Activated CD4-positive, alpha-beta T cell treated with anti-CD3 and anti-CD28 coated beads for 24 hours (primary cell): Measurements from ENCODE around the gene RUVBL1.

Source experiments
- DNase-seq, 2 donors: peaks; one replicate each; pipeline ENCODE4 v3.0.0-alpha.2; 2020; ENCODE audit warnings: low read depth in 2 of 2

Gene RUVBL1

GRCh38 chr3:128068156-128068620, 55.4 kb downstream of the RUVBL1 start:
- DNase-seq: peak in 1 of 2 donors; percentile 23

GRCh38 chr3:128067489-128067888, 56.1 kb downstream of the RUVBL1 start:
- no peak for DNase-seq

GRCh38 chr3:128066676-128067075, 56.9 kb downstream of the RUVBL1 start:
- DNase-seq: no peak

- no peak for DNase-seq
Observed at GRCh38 chr3:128066114-128066513, 57.5 kb downstream of the RUVBL1 start.

DNA sequence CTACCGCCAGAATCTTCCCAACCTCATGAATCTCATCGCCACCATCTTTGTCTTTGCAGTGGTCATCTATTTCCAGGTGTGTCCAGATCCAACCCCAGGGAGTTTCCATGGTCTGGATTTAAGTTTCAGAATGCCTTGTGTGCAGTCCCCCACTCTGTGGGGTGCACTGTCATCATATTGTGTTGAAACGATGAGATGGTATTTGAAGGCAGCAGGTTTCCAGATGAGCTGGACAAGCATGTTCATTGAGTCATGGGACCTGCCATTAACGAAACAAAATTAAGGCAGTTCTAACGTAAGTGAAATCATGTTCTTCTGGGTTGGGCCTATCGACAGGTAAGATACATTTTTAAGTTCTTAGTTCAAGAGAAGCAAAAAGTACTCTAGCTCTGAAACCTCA, 58.6 kb downstream of the RUVBL1 start:
- no peak for DNase-seq

DNA sequence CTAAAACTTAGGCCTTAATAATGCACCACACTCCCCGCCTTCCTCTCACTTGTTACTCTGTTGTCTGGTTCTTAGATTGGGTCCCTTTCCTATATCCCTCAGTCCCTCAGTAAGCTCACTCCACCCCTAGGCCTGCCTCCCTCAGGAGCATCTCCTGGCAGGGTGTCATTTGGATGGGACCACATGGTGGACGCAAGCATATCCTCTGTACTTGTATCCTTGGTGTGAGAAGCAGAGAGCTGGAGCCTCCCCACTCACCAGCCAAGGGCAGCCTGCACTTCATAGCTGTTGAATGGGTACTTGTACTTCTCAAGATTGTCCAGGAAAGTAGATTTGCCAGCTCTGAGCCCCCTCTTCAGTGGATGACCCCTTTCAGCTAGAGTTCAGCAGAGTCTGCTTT, 59.7 kb downstream of the RUVBL1 start:
- DNase-seq: no peak

GRCh38 chr3:128062033-128062745, 61.4 kb downstream of the RUVBL1 start:
- no peak for DNase-seq

DNA sequence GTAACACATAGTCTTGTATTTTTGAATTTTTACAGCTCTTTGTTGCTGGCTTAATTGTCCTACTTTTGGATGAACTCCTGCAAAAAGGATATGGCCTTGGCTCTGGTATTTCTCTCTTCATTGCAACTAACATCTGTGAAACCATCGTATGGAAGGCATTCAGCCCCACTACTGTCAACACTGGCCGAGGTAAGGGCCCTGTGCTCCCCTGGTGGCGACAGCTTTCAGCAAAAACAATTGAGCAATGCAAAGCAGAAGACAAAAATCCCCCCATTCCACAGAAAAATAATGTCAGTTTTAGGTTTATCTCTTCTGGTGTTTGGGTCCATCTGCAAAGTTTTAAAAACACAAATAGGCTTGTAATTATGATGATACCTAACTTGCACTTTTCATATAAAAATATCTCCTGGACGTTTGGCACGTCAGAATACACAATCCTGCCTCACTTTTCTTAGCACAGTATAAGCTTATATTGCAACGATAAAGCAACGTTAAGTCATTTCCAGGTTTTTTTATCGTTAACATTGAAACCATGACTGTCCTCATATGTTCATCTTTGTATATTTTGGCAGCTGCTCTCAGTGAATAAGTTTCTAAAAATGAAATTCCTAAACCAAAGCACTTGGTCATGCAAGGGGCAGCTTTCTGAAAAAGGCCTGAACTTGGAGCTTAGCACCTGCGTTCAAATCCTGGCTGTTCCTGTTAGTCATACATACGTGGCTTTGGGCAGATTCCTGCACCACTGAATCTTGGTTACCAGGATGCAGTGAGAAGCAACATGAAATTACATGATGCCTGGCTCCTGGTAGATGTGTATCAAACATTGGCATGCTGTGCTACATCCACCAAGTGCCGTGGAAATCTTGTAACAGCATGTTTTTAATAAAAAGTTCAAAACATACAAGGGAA, 62.9 kb downstream of the RUVBL1 start:
- DNase-seq: no peak

DNA sequence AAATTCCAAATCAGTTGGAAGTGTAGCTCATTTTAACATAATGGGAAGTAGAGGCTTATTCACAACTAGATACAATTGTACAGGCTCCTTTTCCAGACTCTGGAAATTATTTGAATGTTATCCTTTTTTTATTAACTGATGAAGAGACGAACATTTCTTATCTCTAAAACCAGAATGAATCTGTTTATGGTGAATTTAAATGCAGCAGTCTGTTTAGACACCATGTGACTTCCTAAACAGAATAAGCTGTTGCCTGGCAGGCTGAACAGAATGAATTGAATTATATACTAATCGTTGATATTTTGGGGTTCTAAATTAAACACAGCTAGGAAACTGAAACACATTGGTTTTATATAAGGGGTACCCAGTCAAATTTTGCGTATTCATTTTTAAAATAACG, 67.4 kb downstream of the RUVBL1 start:
- no peak for DNase-seq

DNA sequence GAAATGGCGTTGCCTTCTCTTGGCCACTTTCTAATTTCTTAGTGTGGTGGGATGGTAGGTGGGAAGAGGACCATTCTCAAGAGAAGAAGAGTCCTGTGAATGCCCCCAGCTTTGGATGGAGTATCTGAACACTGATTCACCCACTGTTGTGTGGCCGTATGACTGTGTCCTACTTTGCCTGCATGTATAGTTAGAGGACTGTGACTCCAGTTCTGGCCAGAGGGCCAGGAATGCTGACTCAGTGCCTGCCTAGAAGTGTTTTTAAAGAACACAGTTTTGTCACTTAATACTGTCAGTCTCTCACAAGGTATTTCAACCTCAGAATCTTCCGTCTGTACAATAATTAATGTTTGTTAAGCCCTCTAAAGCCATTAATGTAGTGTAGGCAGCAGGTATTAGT, 69.2 kb downstream of the RUVBL1 start:
- no peak for DNase-seq

- DNase-seq: no peak
Observed at GRCh38 chr3:128053614-128054013, 70.0 kb downstream of the RUVBL1 start.

- no peak for DNase-seq
Observed at GRCh38 chr3:128052595-128053351, 70.8 kb downstream of the RUVBL1 start.

DNA sequence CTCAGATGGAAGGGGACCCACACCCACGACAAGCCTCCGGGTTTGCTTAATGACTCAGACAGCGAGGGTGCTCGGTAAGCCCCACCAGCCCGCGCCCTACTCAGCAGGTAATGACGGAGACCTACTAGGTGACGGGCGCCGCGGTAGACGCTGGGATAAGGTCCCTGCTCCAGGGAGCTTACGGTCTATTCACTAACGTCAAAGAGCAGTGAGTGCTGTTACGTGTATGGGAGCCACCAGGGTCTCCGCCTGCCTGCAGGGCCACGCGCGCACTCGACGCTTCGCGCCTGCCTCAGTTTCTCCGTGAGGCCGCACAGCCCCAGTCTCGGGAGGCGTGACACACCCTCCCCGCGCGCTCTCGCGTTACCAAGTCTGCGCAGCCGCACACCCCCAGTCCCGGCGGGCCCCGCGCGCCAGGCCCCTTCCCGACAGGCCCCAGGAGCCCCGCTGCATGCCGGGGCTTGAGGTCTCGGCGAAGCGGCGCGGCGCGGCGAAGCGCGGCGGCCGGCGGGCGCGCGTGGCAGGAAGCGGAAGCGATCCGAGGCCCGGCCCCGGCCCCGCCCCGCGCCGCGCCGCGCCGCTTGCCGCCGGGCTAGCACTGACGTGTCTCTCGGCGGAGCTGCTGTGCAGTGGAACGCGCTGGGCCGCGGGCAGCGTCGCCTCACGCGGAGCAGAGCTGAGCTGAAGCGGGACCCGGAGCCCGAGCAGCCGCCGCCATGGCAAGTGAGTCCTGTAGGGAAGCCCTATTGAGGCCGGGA, 71.6 kb downstream of the RUVBL1 start, which contains the start of gene SEC61A1:
TSS of gene SEC61A1 (plus strand) at position 601 of the 758 bp plus-strand sequence. CDS start at position 717, 116 bp downstream.
- peak; percentile 90 to 92 for DNase-seq

DNA sequence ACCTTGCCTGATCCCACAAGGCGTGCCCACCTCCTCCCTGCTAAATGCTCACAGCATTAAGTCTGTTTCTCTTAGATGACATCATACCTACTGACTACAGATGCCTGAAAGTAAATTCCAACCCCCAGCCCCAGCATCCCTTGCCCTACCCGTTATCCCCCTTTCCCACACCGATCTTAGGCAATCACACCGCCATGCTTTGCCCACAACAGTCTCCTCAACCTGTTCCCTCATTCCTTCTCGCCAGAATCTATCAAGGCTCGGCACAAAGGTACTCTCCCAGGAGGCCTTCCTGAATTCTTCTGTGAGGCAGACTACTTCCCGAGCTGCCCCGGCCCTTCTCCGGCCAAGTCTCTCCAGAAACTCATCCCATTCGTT, 72.2 kb downstream of the RUVBL1 start:
- DNase-seq: no peak

- no peak for DNase-seq
Observed at GRCh38 chr3:128050597-128050996, 73.0 kb downstream of the RUVBL1 start.

- DNase-seq: no peak
Observed at GRCh38 chr3:128041344-128041743, 82.3 kb downstream of the RUVBL1 start.

DNA sequence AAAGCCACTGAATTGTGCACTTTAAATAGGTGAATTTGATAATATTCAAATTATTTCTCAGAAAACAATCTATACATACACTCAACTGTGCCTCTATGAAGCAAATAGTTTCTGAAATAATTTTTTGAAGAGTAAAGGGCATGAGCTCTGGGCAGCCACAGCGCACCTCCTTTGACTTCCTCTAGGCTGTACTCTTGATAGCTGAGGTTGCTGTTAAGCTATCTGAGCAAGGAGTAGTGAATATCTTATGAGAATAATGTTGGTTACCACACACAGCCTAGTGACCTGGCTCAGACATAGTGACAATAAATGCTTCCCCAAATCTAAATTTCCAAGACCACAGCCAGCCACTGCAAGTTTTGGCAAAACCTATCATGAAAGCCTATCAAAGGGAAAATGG, 83.0 kb downstream of the RUVBL1 start:
- no peak for DNase-seq

GRCh38 chr3:128040041-128040440, 83.6 kb downstream of the RUVBL1 start:
- DNase-seq: no peak

DNA sequence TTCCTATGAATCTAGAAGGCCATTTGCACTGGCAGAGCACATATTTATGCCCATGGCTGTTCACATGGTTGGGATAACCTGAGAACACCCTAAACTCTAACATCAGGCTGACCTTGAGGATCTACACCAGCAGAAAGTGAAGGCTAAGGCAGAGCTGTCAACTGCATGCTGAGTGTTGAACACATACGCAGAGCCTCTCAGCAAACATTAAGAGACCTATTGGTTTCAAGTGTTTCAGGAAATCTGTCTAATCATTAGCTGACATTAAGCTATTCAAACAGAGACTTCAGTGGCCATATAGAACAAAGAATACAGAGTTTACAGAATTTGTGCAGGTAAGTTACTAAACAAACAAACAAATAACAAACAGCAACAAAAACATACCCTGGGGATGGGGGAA, 87.5 kb downstream of the RUVBL1 start:
- DNase-seq: no peak

DNA sequence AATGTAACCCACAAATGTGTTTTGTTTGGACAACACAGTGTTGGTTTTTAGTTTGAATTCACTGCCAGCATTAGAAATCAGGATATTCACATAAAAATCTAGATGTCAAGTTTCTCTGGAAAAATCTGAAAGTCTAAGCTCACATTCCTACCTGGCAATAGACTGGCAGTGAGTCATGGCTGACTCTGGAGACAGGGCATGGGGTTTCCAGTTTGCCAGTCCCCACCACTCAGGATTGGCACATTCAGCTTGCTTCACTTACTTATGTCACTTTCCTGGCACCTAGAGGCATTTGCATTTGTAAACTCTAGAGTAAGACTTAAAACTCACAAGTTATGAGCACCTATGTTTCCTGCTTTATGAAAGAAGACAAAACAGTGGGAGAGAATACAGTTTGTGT, 90.5 kb downstream of the RUVBL1 start:
- no peak for DNase-seq
